HCT116 (cell line): Measurements from ENCODE around the gene BAIAP2. TPM values are rescaled to one million over a fixed set of nuclear protein-coding genes. Genes with fewer than 3 reads are reported as not detected.

Experiments used
- ATAC-seq: fragments of 200-7000 bp; cut with Tn5 transposase; 2 replicates; pipeline ENCODE4 v1.9.1; 2020; ENCODE audit warnings: mild to moderate bottlenecking, moderate library complexity
- BruUV-seq: library from RNA; stranded (reverse); fragments of 400-500 nt; replicated peaks from 2 replicates; lab custom pipeline; 2021; lab: Mats Ljungman, UMichigan
- CTCF ChIA-PET: fragments of 300-600 bp; sonication (Branson Sonifier 250); formaldehyde crosslinking; loops from one replicate; lab custom pipeline; 2021; ENCODE audit warnings: antibody characterized with exemption; lab: Charles Lee
- POLR2A ChIA-PET: fragments of 300-600, 350-600 bp; sonication (Branson Sonifier 250); formaldehyde crosslinking; loops from one replicate; lab custom pipeline; 2021; ENCODE audit warnings: antibody characterized with exemption; lab: Charles Lee
- RAD21 ChIA-PET, 2 experiments: fragments of 300-600 bp; sonication (Branson Sonifier 250); formaldehyde crosslinking; loops; one replicate each; lab custom pipeline; 2023; ENCODE audit warnings: low total read pairs in 2 of 2; ENCODE audit not compliant: uncharacterized antibody in 2 of 2, unreplicated experiment in 2 of 2, low non-redundant PET in 1 of 2; lab: Charles Lee
- DNase-seq: peaks from one replicate; pipeline ENCODE4 v3.0.0-alpha.2; 2010; ENCODE audit warnings: low read depth, low spot score
- H2AFZ ChIP-seq: fragments of 200-600 bp; shearing (Covaris generic), sonication (generic); 2 replicates; pipeline ENCODE4 v1.6.1; 2017; ENCODE audit warnings: low read depth, mixed run types, mixed read lengths, antibody characterized with exemption, low read length; ENCODE audit not compliant: poor library complexity, severe bottlenecking
- H3K27ac ChIP-seq: 2 replicates; pipeline ENCODE4 v1.5.1; 2012; ENCODE audit warnings: low read depth, low read length
- H3K27me3 ChIP-seq: fragments of 200-600 bp; sonication (generic); 2 replicates; pipeline ENCODE4 v1.6.1; 2016; ENCODE audit warnings: mixed run types, low read length, mixed read lengths; ENCODE audit not compliant: insufficient read depth
- H3K36me3 ChIP-seq, 2 experiments: fragments of 200-500 bp in 1 of 2; fragments of 200-600 bp in 1 of 2; sonication (Bioruptor generic) in 1 of 2; sonication (generic) in 1 of 2; 2 replicates each; pipeline versions ENCODE4 v1.5.1 to v1.6.1; 2014 to 2016; ENCODE audit warnings: low read length in 2 of 2, inconsistent platforms in 1 of 2, mixed read lengths in 1 of 2, mixed run types in 1 of 2; ENCODE audit not compliant: insufficient read depth in 2 of 2, control insufficient read depth in 1 of 2
- H3K4me1 ChIP-seq, 2 experiments: fragments of 200-600 bp in 1 of 2; sonication (generic) in 1 of 2; 2 replicates each; pipeline versions ENCODE4 v1.5.1 to v1.6.1; 2012 to 2017; ENCODE audit warnings: low read length in 2 of 2, inconsistent platforms in 1 of 2, mild to moderate bottlenecking in 1 of 2, mixed read lengths in 1 of 2, mixed run types in 1 of 2, moderate library complexity in 1 of 2; ENCODE audit not compliant: insufficient read depth in 2 of 2, control insufficient read depth in 1 of 2
- H3K4me2 ChIP-seq: fragments of 200-600 bp; sonication (generic); 2 replicates; pipeline ENCODE4 v1.6.1; 2017; ENCODE audit warnings: mixed run types, low read length, mixed read lengths
- H3K4me3 ChIP-seq, 2 experiments: fragments of 200-600 bp in 1 of 2; sonication (generic) in 1 of 2; replicated peaks in 1 of 2; 2 replicates each; pipeline ENCODE4 v1.5.1; 2011 to 2016; ENCODE audit warnings: low read length in 2 of 2, control low read depth in 1 of 2, low read depth in 1 of 2, mild to moderate bottlenecking in 1 of 2, mixed read lengths in 1 of 2, mixed run types in 1 of 2
- H3K79me2 ChIP-seq: fragments of 200-600 bp; sonication (generic); 2 replicates; pipeline ENCODE4 v1.6.1; 2017; ENCODE audit warnings: mild to moderate bottlenecking, mixed run types, low read length, moderate library complexity, mixed read lengths; ENCODE audit not compliant: insufficient read depth
- H3K9ac ChIP-seq: fragments of 200-600 bp; sonication (generic); 2 replicates; pipeline ENCODE4 v1.6.1; 2016; ENCODE audit warnings: low read length, mixed read lengths
- H3K9me2 ChIP-seq: fragments of 200-600 bp; sonication (generic), shearing (Covaris generic); 2 replicates; pipeline ENCODE4 v1.6.1; 2017; ENCODE audit warnings: mixed run types, mild to moderate bottlenecking, moderate library complexity; ENCODE audit not compliant: insufficient read depth
- H3K9me3 ChIP-seq, 2 experiments: fragments of 200-500 bp in 1 of 2; fragments of 200-600 bp in 1 of 2; sonication (Bioruptor generic) in 1 of 2; sonication (generic) in 1 of 2; 2 replicates each; pipeline ENCODE4 v1.6.1; 2014 to 2017; ENCODE audit warnings: low read length in 2 of 2, mixed read lengths in 2 of 2, inconsistent platforms in 1 of 2, low read depth in 1 of 2, mild to moderate bottlenecking in 1 of 2, mixed run types in 1 of 2, moderate library complexity in 1 of 2; ENCODE audit not compliant: control insufficient read depth in 1 of 2, insufficient read depth in 1 of 2
- H4K20me1 ChIP-seq: fragments of 200-600 bp; sonication (generic), shearing (Covaris generic); 2 replicates; pipeline ENCODE4 v1.6.1; 2017; ENCODE audit warnings: mixed run types, mild to moderate bottlenecking, moderate library complexity; ENCODE audit not compliant: insufficient read depth
- CBX3 ChIP-seq: IDR thresholded peaks from 2 replicates; pipeline ENCODE4 v1.6.1; 2012; ENCODE audit warnings: low read depth
- CEBPB ChIP-seq: IDR thresholded peaks from 2 replicates; pipeline ENCODE4 v1.6.1; 2012; ENCODE audit warnings: low read depth
- EGR1 ChIP-seq: IDR thresholded peaks from 2 replicates; pipeline ENCODE4 v1.6.1; 2012; ENCODE audit warnings: low read depth
- EZH2 ChIP-seq: fragments of 200-600 bp; sonication (generic); IDR thresholded peaks from 2 replicates; pipeline ENCODE4 v1.6.1; 2017; ENCODE audit warnings: antibody characterized with exemption, mixed run types
- FOSL1 ChIP-seq: IDR thresholded peaks from 2 replicates; pipeline ENCODE4 v1.6.1; 2012; ENCODE audit warnings: low read depth
- JUND ChIP-seq: IDR thresholded peaks from 2 replicates; pipeline ENCODE4 v1.6.1; 2012
- POLR2AphosphoS5 ChIP-seq: IDR thresholded peaks from 2 replicates; pipeline ENCODE4 v1.6.1; 2011; ENCODE audit warnings: mild to moderate bottlenecking, low read depth, low read length, moderate library complexity
- RAD21 ChIP-seq: IDR thresholded peaks from 2 replicates; pipeline ENCODE4 v1.6.1; 2012; ENCODE audit warnings: low read depth, mild to moderate bottlenecking
- SP1 ChIP-seq: IDR thresholded peaks from 2 replicates; pipeline ENCODE4 v1.6.1; 2012; ENCODE audit warnings: low read depth
- SRF ChIP-seq: IDR thresholded peaks from 2 replicates; pipeline ENCODE4 v1.6.1; 2012; ENCODE audit warnings: low read depth
- TCF7L2 ChIP-seq: IDR thresholded peaks from 2 replicates; pipeline ENCODE4 v1.7.0; 2011; ENCODE audit warnings: borderline replicate concordance, inconsistent platforms; ENCODE audit not compliant: insufficient read depth, insufficient read length; ENCODE audit errors: extremely low read depth
- YY1 ChIP-seq: IDR thresholded peaks from 2 replicates; pipeline ENCODE4 v1.6.1; 2011; ENCODE audit warnings: low read length, low read depth, moderate library complexity, mild to moderate bottlenecking; ENCODE audit not compliant: insufficient replicate concordance; ENCODE audit errors: extremely low read depth
- ZFX ChIP-seq: fragments of 450-650 bp; IDR thresholded peaks from 2 replicates; pipeline ENCODE4 v1.6.1; 2017
- ZNF274 ChIP-seq: fragments of 200-500 bp; sonication (Bioruptor generic); IDR thresholded peaks from 2 replicates; pipeline ENCODE4 v1.6.1; 2014; ENCODE audit warnings: mild to moderate bottlenecking, low read depth, low read length, inconsistent platforms
- intact Hi-C: fragments of 100-400 bp; cut with micrococcal nuclease; formaldehyde crosslinking; loops from 2 replicates; pipeline ENCODE4 v1.10.0; 2022
- total RNA-seq: library from RNA; stranded (reverse); gene quantifications from one replicate; pipeline ENCODE4 v1.2.1, GENCODE V29; 2021; ENCODE audit not compliant: unreplicated experiment
- TF ChIP-seq, protein P1 (sequence below): IDR thresholded peaks from 2 replicates; pipeline ENCODE4 v1.6.1; 2012; ENCODE audit warnings: low read depth
- TF ChIP-seq, protein P2 (sequence below): IDR thresholded peaks from 2 replicates; pipeline ENCODE4 v1.6.1; 2012
- TF ChIP-seq, protein P3 (sequence below), 3 experiments: fragments of 200-600 bp in 1 of 3; sonication (generic) in 1 of 3; IDR thresholded peaks in 2 of 3; conservative IDR thresholded peaks in 1 of 3; 2 replicates each; pipeline ENCODE4 v1.5.1; 2012 to 2017; ENCODE audit warnings: low read depth in 2 of 3, low read length in 2 of 3, antibody characterized with exemption in 1 of 3, borderline replicate concordance in 1 of 3, control low read depth in 1 of 3, mild to moderate bottlenecking in 1 of 3, mixed read lengths in 1 of 3, mixed run types in 1 of 3, moderate library complexity in 1 of 3; ENCODE audit not compliant: insufficient read depth in 1 of 3

The BAIAP2 gene
- total RNA-seq, 1 experiment from 2014 or later: 105 TPM

DNA sequence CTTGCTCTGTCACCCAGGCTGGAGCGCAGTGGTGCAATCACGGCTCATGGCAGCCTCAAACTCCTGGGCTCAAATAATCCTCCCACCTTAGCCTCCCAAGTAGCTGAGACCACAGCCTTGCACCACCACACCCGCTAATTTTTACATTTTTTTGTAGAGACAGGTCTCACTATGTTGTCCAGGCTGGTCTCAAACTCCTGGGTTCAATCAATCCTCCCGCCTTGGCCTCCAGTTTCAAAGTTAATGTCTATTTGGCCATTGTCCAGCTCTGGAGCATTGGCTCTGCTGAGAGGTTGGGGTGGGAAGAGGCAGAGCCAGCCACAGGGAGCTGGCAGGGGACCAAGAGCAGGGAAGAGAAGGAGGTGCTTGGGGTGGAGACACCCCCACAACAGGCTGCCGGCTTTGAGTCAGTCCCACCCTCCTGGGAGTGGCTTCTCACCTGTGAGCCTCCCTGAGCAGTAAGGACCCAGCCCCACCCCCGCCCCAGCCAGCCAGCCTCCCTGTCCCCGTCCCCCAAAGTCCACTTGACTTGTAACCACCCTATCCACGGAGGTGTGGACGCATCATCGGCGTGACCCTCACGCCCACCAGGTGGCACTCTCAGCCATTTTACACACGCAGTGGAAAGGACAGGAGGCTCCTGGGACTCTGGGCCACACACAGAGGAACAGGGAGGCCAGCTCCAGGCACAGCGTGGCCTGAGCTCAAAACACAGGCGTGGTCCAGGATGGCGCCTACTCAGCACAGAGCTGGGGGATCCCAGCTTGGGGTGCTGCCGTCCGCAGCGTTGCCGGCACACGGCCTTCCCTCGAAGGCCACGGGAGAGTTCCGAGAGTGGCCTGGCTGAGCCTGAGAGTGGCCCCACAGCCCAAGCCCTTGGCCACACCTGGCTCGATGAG is 107.6 kb downstream of the BAIAP2 start:
- POLR2A ChIA-PET: interaction anchor here (0.5 to 1.0 kb wide), 3 partner anchors 22 to 366 kb away, joined by 3 to 4 read pairs (median 3); partner anchors contain the start of gene CEP131
- intact Hi-C loops: loop anchor here (1.0 to 5.0 kb wide), 5 partner anchors 58 to 345 kb away; no protein-coding TSS in a partner anchor
- Histone ChIP-seq H3K4me3 (no peak overlapping the region), H2AFZ (peak overlapping the region; percentile 82), H4K20me1 (no peaks in the 10 kb centered on the region), H3K27me3 (no peaks in the 10 kb centered on the region), H3K79me2 (no peaks in the 10 kb centered on the region), H3K9me2 (no peaks in the 10 kb centered on the region), H3K36me3 (no peaks in the 10 kb centered on the region), H3K4me2 (peak overlapping the region; percentile 49), H3K9ac (no peak overlapping the region; the same call in 1 of the 2 replicates), H3K27ac (peak overlapping the region; percentile 25; the same call in 1 of the 2 replicates), H3K4me1 (peaks cover 6 to 12% of the 10 kb centered on the region in 2 experiments; a peak in 3 of 4 replicates), H3K9me3 (no peaks in the 10 kb centered on the region; a peak in 1 of 4 replicates)
- BruUV-seq: no TSS peak
- peak; percentile 76 for DNase-seq
- ATAC-seq: peak; percentile 93
- CTCF ChIA-PET: interaction anchor here (0.6 to 2.2 kb wide), 14 partner anchors 10 to 395 kb away, joined by 3 to 11 read pairs (median 4); partner anchors contain the start of genes CEP131, NDUFAF8 and TEPSIN
- RAD21 ChIA-PET: interaction anchor here (0.6 to 1.3 kb wide), 6 partner anchors 24 to 342 kb away, joined by 3 to 7 read pairs (median 4); no protein-coding TSS in a partner anchor
- TF ChIP-seq ZNF274 (no peak), CEBPB (no peak), CBX3 (no peak), YY1 (peak; percentile 51), POLR2AphosphoS5 (no peak), EZH2 (no peak), SP1 (no peak), ZFX (no peak), RAD21 (peak; percentile 87), TCF7L2 (no peak), JUND (no peak), FOSL1 (no peak), SRF (no peak), EGR1 (no peak)
- TF ChIP-seq, protein P1, sequence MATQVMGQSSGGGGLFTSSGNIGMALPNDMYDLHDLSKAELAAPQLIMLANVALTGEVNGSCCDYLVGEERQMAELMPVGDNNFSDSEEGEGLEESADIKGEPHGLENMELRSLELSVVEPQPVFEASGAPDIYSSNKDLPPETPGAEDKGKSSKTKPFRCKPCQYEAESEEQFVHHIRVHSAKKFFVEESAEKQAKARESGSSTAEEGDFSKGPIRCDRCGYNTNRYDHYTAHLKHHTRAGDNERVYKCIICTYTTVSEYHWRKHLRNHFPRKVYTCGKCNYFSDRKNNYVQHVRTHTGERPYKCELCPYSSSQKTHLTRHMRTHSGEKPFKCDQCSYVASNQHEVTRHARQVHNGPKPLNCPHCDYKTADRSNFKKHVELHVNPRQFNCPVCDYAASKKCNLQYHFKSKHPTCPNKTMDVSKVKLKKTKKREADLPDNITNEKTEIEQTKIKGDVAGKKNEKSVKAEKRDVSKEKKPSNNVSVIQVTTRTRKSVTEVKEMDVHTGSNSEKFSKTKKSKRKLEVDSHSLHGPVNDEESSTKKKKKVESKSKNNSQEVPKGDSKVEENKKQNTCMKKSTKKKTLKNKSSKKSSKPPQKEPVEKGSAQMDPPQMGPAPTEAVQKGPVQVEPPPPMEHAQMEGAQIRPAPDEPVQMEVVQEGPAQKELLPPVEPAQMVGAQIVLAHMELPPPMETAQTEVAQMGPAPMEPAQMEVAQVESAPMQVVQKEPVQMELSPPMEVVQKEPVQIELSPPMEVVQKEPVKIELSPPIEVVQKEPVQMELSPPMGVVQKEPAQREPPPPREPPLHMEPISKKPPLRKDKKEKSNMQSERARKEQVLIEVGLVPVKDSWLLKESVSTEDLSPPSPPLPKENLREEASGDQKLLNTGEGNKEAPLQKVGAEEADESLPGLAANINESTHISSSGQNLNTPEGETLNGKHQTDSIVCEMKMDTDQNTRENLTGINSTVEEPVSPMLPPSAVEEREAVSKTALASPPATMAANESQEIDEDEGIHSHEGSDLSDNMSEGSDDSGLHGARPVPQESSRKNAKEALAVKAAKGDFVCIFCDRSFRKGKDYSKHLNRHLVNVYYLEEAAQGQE: no peak
- TF ChIP-seq, protein P2, sequence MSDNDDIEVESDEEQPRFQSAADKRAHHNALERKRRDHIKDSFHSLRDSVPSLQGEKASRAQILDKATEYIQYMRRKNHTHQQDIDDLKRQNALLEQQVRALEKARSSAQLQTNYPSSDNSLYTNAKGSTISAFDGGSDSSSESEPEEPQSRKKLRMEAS: no peak
- TF ChIP-seq, protein P3, sequence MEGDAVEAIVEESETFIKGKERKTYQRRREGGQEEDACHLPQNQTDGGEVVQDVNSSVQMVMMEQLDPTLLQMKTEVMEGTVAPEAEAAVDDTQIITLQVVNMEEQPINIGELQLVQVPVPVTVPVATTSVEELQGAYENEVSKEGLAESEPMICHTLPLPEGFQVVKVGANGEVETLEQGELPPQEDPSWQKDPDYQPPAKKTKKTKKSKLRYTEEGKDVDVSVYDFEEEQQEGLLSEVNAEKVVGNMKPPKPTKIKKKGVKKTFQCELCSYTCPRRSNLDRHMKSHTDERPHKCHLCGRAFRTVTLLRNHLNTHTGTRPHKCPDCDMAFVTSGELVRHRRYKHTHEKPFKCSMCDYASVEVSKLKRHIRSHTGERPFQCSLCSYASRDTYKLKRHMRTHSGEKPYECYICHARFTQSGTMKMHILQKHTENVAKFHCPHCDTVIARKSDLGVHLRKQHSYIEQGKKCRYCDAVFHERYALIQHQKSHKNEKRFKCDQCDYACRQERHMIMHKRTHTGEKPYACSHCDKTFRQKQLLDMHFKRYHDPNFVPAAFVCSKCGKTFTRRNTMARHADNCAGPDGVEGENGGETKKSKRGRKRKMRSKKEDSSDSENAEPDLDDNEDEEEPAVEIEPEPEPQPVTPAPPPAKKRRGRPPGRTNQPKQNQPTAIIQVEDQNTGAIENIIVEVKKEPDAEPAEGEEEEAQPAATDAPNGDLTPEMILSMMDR (IDR thresholded peaks at IDR 0.05 in 2 of 3, conservative IDR thresholded peaks at IDR 0.05 in 1 of 3; ENCODE audit: borderline replicate concordance in 1 of 3, insufficient read depth in 1 of 3, low read depth in 2 of 3, low read length in 2 of 3): peak; percentile 78 to 85 (median 84); a peak in 5 of 6 replicates
